Prostate gland (tissue), 2 donors: ENCODE results near the gene ZBTB2. TPM values are rescaled to one million over a fixed set of nuclear protein-coding genes. Genes with fewer than 3 reads are reported as not detected.

Experiments used
- DNase-seq: peaks from one replicate; pipeline ENCODE4 v3.0.0-alpha.2; 2019; ENCODE audit warnings: low spot score
- H3K27ac ChIP-seq, 2 donors: fragments of 200-600 bp; sonication (generic); 2 replicates each; pipeline ENCODE4 v1.5.1; 2017 to 2019
- H3K27me3 ChIP-seq: fragments of 200-600 bp; sonication (generic); replicated peaks from 2 replicates; pipeline ENCODE4 v1.5.1; 2019; ENCODE audit not compliant: insufficient read depth
- H3K36me3 ChIP-seq, 2 donors: fragments of 200-600 bp; sonication (generic); 1 replicate in 1 of 2; 2 replicates in 1 of 2; pipeline versions ENCODE4 v1.5.1 to v1.8.1; 2017 to 2019
- H3K4me1 ChIP-seq: fragments of 200-600 bp; sonication (generic); replicated peaks from 2 replicates; pipeline ENCODE4 v1.5.1; 2019
- H3K4me3 ChIP-seq, 2 donors: fragments of 200-600 bp; sonication (generic); 2 replicates each; pipeline ENCODE4 v1.5.1; 2017 to 2019
- H3K9me3 ChIP-seq: fragments of 200-600 bp; sonication (generic); 2 replicates; pipeline ENCODE4 v1.5.1; 2017
- CTCF ChIP-seq, 4 experiments: fragments of 200-600 bp in 2 of 4; fragments of 450-650 bp in 2 of 4; sonication (generic) in 2 of 4; IDR thresholded peaks; 1 replicate in 3 of 4; 2 replicates in 1 of 4; pipeline ENCODE4 v1.5.1; 2016 to 2019; ENCODE audit warnings: antibody characterized with exemption in 4 of 4, mild to moderate bottlenecking in 2 of 4, moderate library complexity in 2 of 4
- POLR2A ChIP-seq: fragments of 450-650 bp; IDR thresholded peaks from one replicate; pipeline ENCODE4 v1.6.1; 2016; ENCODE audit warnings: antibody characterized with exemption, mild to moderate bottlenecking
- POLR2AphosphoS5 ChIP-seq: sonication (generic); formaldehyde crosslinking; IDR thresholded peaks from one replicate; pipeline ENCODE4 v1.6.1; 2017; ENCODE audit warnings: antibody characterized with exemption
- WGBS: methylation state at CpG from one replicate; pipeline ENCODE4 v1.1.5; 2018; 5-methylcytosine and 5-hydroxymethylcytosine counted together
- intact Hi-C: fragments of 100-400 bp; cut with DNase I; formaldehyde crosslinking; loops from one replicate; pipeline ENCODE4 v1.14.2; 2022
- total RNA-seq, 2 donors: library from RNA; depleted of rRNA; stranded (reverse); fragments of >200 nt; gene quantifications; one replicate each; pipeline ENCODE4 v1.1.0, GENCODE V29; 2016

ZBTB2 gene
- total RNA-seq, 2 donors from 2014 or later = 8.1 to 13.6 TPM

- 88% methylated on average over 14 of the region's 14 CpGs for WGBS
- TF ChIP-seq CTCF (IDR thresholded peaks at IDR 0.05) (no peak), POLR2AphosphoS5 (no peak), POLR2A (no peak)
- H3K36me3 ChIP-seq = no peaks in the 10 kb centered on the region
- no peaks in the 10 kb centered on the region for H3K27me3 ChIP-seq
- no peak for DNase-seq
- H3K27ac ChIP-seq = no peak overlapping the region
- no peaks in the 10 kb centered on the region for H3K9me3 ChIP-seq
- intact Hi-C loops = no loop called here
- H3K4me1 ChIP-seq = no peaks in the 10 kb centered on the region
- H3K4me3 ChIP-seq = no peak overlapping the region
Observed at GRCh38 chr6:151379933-151380847, 11.2 kb downstream of the ZBTB2 start.

GRCh38 chr6:151377095-151377494, 14.3 kb downstream of the ZBTB2 start:
- TF ChIP-seq CTCF (IDR thresholded peaks at IDR 0.05) (no peak), POLR2A (no peak), POLR2AphosphoS5 (no peak)
- intact Hi-C loops = no loop called here

GRCh38 chr6:151376440-151376839, 14.9 kb downstream of the ZBTB2 start:
- TF ChIP-seq POLR2A = no peak
- no peak for TF ChIP-seq POLR2AphosphoS5
- no peak for TF ChIP-seq CTCF (IDR thresholded peaks at IDR 0.05)
- Histone ChIP-seq H3K27me3 (no peaks in the 10 kb centered on the region), H3K9me3 (no peaks in the 10 kb centered on the region), H3K27ac (no peak overlapping the region), H3K4me3 (no peak overlapping the region), H3K36me3 (no peaks in the 10 kb centered on the region), H3K4me1 (no peaks in the 10 kb centered on the region)
- intact Hi-C loops = no loop called here
- 81% methylated on average over 1 of the region's 1 CpG for WGBS
- DNase-seq = no peak

More at GRCh38 chr6:151377095-151377494, 14.3 kb downstream of the ZBTB2 start:
- 95% methylated on average over 3 of the region's 3 CpGs for WGBS
- no peaks in the 10 kb centered on the region for H3K4me1 ChIP-seq
- H3K27me3 ChIP-seq = no peaks in the 10 kb centered on the region
- no peak for DNase-seq
- no peaks in the 10 kb centered on the region for H3K36me3 ChIP-seq
- H3K27ac ChIP-seq = no peak overlapping the region
- H3K4me3 ChIP-seq = no peak overlapping the region
- no peaks in the 10 kb centered on the region for H3K9me3 ChIP-seq

- Histone ChIP-seq H3K27ac (no peak overlapping the region), H3K4me3 (no peak overlapping the region), H3K4me1 (no peaks in the 10 kb centered on the region), H3K36me3 (no peaks in the 10 kb centered on the region), H3K9me3 (no peaks in the 10 kb centered on the region), H3K27me3 (no peaks in the 10 kb centered on the region)
- no peak for DNase-seq
- TF ChIP-seq CTCF (IDR thresholded peaks at IDR 0.05) = no peak
- TF ChIP-seq POLR2A = no peak
- WGBS = 97% methylated on average over 2 of the region's 2 CpGs
- intact Hi-C loops = no loop called here
Observed at GRCh38 chr6:151375833-151376232, 15.5 kb downstream of the ZBTB2 start.
